Spleen (tissue), 7 donors: ENCODE results near the gene CNTNAP2.

Source experiments
- POLR2A ChIP-seq, 3 donors: fragments of 450-650 bp; IDR thresholded peaks; one replicate each; pipeline ENCODE4 v1.5.1; 2017; ENCODE audit warnings: antibody characterized with exemption in 3 of 3, mild to moderate bottlenecking in 1 of 3
- POLR2AphosphoS5 ChIP-seq, 3 donors: sonication (generic); formaldehyde crosslinking; IDR thresholded peaks; one replicate each; pipeline ENCODE4 v1.5.1; 2017; ENCODE audit warnings: antibody characterized with exemption in 3 of 3
- TF ChIP-seq, protein P1 (sequence below), 11 experiments: fragments of 200-600 bp in 7 of 11; fragments of 450-650 bp in 4 of 11; sonication (generic) in 4 of 11; IDR thresholded peaks in 8 of 11; conservative IDR thresholded peaks in 3 of 11; 1 replicate in 7 of 11; 2 replicates in 4 of 11; pipeline versions ENCODE4 v1.4.0 to v1.8.0; 2016 to 2021; ENCODE audit warnings: antibody characterized with exemption in 11 of 11, inconsistent platforms in 4 of 11, mild to moderate bottlenecking in 1 of 11
- donor health status: DM: no; HTN: no; CAD: no; lungs with moderate emphysema.
- donor health status: DM: no; HTN: no; CAD: no.
- donor health status: DM: no; HTN: no; CAD: no.

DNA sequence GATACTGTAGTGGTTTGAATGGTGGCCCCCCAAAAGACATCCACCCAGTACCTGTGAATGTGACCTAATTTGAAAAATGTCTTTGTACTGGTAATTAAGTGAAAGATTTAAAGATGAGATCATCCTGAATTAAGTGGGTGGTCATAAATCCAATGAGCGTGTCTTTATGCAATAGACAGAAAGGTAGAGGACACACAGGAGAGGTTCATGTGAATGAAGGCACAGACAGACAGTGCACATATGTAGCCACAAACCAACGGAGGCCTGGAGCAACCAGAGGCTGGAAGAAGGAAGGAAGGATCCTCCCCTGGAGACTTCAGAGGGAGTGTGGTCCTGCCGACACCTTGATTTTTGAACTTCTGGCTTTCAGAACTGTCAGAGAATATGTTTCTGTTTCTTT, 160.3 kb downstream of the CNTNAP2 start:
- no peak for TF ChIP-seq POLR2A (IDR thresholded peaks at IDR 0.05)
- TF ChIP-seq, protein P1, sequence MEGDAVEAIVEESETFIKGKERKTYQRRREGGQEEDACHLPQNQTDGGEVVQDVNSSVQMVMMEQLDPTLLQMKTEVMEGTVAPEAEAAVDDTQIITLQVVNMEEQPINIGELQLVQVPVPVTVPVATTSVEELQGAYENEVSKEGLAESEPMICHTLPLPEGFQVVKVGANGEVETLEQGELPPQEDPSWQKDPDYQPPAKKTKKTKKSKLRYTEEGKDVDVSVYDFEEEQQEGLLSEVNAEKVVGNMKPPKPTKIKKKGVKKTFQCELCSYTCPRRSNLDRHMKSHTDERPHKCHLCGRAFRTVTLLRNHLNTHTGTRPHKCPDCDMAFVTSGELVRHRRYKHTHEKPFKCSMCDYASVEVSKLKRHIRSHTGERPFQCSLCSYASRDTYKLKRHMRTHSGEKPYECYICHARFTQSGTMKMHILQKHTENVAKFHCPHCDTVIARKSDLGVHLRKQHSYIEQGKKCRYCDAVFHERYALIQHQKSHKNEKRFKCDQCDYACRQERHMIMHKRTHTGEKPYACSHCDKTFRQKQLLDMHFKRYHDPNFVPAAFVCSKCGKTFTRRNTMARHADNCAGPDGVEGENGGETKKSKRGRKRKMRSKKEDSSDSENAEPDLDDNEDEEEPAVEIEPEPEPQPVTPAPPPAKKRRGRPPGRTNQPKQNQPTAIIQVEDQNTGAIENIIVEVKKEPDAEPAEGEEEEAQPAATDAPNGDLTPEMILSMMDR (IDR thresholded peaks at IDR 0.05 in 8 of 11, conservative IDR thresholded peaks at IDR 0.05 in 3 of 11) = no peak
- no peak for TF ChIP-seq POLR2AphosphoS5 (IDR thresholded peaks at IDR 0.05)
